ENCODE measurements around the gene PRRT4. TPM values are rescaled to one million over a fixed set of nuclear protein-coding genes. Genes with fewer than 3 reads are reported as not detected.

Gene PRRT4
- total and polyA plus RNA-seq, 8 donors: 0.21 to 0.75 (median 0.46) TPM; not detected in 4

- Histone ChIP-seq H3K4me3 (no peak overlapping the region), H3K9me3 (no peaks in the 10 kb centered on the region), H3K36me3 (peaks cover 0 to 52% (median 22%) of the 10 kb centered on the region in 3 donors), H3K4me1 (no peaks in the 10 kb centered on the region), H3K27ac (no peak overlapping the region), H3K27me3 (no peaks in the 10 kb centered on the region)
- 90 to 96% methylated on average over 6 of the region's 6 CpGs for WGBS, 2 donors
- intact Hi-C loops (cut with DNase I): no loop called here
- DNase-seq (no peak), ATAC-seq (no peak), FAIRE-seq (no peak)
- TF ChIP-seq, protein P1, sequence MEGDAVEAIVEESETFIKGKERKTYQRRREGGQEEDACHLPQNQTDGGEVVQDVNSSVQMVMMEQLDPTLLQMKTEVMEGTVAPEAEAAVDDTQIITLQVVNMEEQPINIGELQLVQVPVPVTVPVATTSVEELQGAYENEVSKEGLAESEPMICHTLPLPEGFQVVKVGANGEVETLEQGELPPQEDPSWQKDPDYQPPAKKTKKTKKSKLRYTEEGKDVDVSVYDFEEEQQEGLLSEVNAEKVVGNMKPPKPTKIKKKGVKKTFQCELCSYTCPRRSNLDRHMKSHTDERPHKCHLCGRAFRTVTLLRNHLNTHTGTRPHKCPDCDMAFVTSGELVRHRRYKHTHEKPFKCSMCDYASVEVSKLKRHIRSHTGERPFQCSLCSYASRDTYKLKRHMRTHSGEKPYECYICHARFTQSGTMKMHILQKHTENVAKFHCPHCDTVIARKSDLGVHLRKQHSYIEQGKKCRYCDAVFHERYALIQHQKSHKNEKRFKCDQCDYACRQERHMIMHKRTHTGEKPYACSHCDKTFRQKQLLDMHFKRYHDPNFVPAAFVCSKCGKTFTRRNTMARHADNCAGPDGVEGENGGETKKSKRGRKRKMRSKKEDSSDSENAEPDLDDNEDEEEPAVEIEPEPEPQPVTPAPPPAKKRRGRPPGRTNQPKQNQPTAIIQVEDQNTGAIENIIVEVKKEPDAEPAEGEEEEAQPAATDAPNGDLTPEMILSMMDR (IDR thresholded peaks at IDR 0.05): no peak
Measured at GRCh38 chr7:128309124-128309523, 52.4 kb downstream of the PRRT4 start.

DNA sequence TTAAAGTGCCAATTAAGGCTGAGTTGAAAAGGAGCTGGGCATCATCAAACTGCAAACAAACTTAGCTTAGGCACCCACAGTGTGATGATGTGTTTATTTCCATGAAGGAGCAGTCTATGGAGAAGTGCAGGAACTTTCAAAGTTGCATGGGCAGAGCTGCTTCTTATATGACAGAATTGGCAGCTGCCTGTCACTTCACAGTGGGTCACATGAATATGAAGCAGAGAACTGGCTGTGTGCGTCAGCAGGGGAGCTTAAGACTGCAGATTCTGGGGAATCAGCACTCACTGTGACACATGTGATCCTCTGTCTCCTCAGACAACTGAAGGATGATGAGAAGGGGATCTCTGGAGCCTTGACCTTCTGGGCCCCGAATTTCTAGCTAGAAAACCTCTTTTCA lies 54.4 kb downstream of the PRRT4 start:
- intact Hi-C loops (cut with DNase I): no loop called here
- ATAC-seq (no peak), DNase-seq (no peak), FAIRE-seq (no peak)
- Histone ChIP-seq H3K4me3 (no peak overlapping the region), H3K9me3 (no peaks in the 10 kb centered on the region), H3K4me1 (no peaks in the 10 kb centered on the region), H3K27me3 (no peaks in the 10 kb centered on the region), H3K36me3 (peaks cover 0 to 41% (median 12%) of the 10 kb centered on the region in 3 donors), H3K27ac (no peak overlapping the region)
- TF ChIP-seq, protein P1 (IDR thresholded peaks at IDR 0.05): no peak
- 74 to 93% methylated on average over 2 of the region's 2 CpGs for WGBS, 2 donors

DNA sequence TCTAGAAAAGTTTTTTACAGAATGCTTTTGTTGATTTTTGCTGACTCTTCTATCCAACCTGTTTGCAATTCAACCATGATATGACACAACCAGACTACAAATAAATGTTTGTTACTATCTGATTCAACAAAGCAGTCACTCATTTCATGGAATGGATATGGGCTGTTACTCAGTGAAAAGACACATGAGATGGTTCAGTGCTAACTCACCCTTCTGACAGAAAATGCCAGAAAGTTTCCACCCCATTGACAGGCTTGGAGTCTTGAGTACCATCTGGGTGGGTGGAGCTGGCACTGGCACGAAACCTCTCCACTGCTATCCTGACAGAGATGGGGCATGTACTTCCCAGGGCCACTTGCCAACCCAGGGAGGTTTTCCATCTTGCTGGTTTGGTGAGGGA lies 57.3 kb downstream of the PRRT4 start:
- Histone ChIP-seq H3K36me3 (peaks cover 0 to 26% (median 0%) of the 10 kb centered on the region in 3 donors), H3K9me3 (no peaks in the 10 kb centered on the region), H3K4me1 (no peaks in the 10 kb centered on the region), H3K27ac (no peak overlapping the region), H3K27me3 (no peaks in the 10 kb centered on the region), H3K4me3 (no peak overlapping the region)
- FAIRE-seq (no peak), ATAC-seq (no peak), DNase-seq (no peak)
- 92 to 98% methylated on average over 1 of the region's 1 CpG for WGBS, 2 donors
- intact Hi-C loops (cut with DNase I): no loop called here
- TF ChIP-seq, protein P1 (IDR thresholded peaks at IDR 0.05): no peak

- DNase-seq (no peak), FAIRE-seq (no peak), ATAC-seq (no peak)
- 89 to 91% methylated on average over 5 of the region's 5 CpGs for WGBS, 2 donors
- Histone ChIP-seq H3K27me3 (no peaks in the 10 kb centered on the region), H3K4me3 (no peak overlapping the region), H3K27ac (no peak overlapping the region), H3K36me3 (peaks cover 0 to 25% (median 0%) of the 10 kb centered on the region in 3 donors), H3K9me3 (no peaks in the 10 kb centered on the region), H3K4me1 (no peaks in the 10 kb centered on the region)
- TF ChIP-seq, protein P1 (IDR thresholded peaks at IDR 0.05): no peak
- intact Hi-C loops (cut with DNase I): no loop called here
Measured at GRCh38 chr7:128303643-128304042, 57.8 kb downstream of the PRRT4 start.

DNA sequence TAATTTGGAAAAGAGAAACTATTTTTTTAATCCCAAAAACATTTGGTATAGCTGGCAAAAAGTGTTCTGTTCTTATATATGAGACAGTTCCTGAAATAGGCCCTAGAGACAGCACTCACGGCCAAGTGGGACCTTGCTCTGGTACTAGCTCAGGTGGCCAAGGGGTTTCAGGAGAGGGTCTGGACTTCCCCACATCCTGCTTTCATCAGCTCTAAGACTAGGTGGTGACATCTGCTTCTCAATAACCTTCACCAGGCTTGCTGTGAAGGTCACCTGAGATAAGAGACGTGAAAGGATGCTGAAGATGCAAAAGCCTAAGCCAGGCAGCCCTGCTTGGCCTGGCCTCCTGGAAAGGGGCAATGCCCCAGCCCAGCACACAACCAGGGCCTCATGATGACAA lies 58.4 kb downstream of the PRRT4 start:
- WGBS, 2 donors: 89 to 92% methylated on average over 2 of the region's 2 CpGs
- Histone ChIP-seq H3K4me3 (no peak overlapping the region), H3K4me1 (no peaks in the 10 kb centered on the region), H3K36me3 (peaks cover 0 to 20% (median 0%) of the 10 kb centered on the region in 3 donors), H3K27ac (no peak overlapping the region), H3K9me3 (no peaks in the 10 kb centered on the region), H3K27me3 (no peaks in the 10 kb centered on the region)
- ATAC-seq (no peak), DNase-seq (no peak), FAIRE-seq (no peak)
- intact Hi-C loops (cut with DNase I): no loop called here
- TF ChIP-seq, protein P1 (IDR thresholded peaks at IDR 0.05): no peak
